22Rv1 (cell line): Measurements from ENCODE around the gene PKNOX1.

Source experiments
- ZFX ChIP-seq: fragments of 450-650 bp; IDR thresholded peaks from 2 replicates; pipeline ENCODE4 v1.6.1; 2017; ENCODE audit warnings: antibody characterized with exemption, borderline replicate concordance
- TF ChIP-seq, protein P1 (sequence below): fragments of 450-650 bp; IDR thresholded peaks from 2 replicates; pipeline ENCODE4 v1.5.1; 2017; ENCODE audit warnings: mild to moderate bottlenecking

DNA sequence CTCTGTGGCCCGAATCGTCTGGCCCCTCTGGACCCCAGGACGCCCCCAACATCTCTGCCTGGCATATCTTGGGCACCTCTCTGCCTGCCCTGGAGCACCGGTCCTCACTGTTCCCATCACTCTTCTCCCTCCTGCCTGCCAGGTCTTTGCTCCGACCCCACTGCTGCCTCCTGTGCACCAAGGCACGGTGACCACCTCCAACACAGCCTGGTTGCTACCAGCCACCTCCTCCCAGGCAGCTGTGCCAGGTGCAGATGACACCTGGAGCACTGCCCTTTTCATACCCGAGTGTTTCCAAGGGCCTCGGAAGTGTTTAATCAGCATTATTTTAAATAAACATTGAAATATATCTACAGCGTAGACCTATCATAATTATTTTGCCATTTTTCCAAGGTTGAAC is 31.3 kb downstream of the PKNOX1 start:
- TF ChIP-seq, protein P1, sequence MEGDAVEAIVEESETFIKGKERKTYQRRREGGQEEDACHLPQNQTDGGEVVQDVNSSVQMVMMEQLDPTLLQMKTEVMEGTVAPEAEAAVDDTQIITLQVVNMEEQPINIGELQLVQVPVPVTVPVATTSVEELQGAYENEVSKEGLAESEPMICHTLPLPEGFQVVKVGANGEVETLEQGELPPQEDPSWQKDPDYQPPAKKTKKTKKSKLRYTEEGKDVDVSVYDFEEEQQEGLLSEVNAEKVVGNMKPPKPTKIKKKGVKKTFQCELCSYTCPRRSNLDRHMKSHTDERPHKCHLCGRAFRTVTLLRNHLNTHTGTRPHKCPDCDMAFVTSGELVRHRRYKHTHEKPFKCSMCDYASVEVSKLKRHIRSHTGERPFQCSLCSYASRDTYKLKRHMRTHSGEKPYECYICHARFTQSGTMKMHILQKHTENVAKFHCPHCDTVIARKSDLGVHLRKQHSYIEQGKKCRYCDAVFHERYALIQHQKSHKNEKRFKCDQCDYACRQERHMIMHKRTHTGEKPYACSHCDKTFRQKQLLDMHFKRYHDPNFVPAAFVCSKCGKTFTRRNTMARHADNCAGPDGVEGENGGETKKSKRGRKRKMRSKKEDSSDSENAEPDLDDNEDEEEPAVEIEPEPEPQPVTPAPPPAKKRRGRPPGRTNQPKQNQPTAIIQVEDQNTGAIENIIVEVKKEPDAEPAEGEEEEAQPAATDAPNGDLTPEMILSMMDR: no peak
- no peak for TF ChIP-seq ZFX
